IMR-90 (cell line): Measurements from ENCODE around the gene EXOC6B. TPM values are rescaled to one million over a fixed set of nuclear protein-coding genes. Genes with fewer than 3 reads are reported as not detected.

Source experiments
- ATAC-seq: fragments of 200-7000 bp; cut with Tn5 transposase; 2 replicates; pipeline ENCODE4 v1.9.1; 2020; ENCODE audit warnings: low read depth, mild to moderate bottlenecking, moderate library complexity
- BruUV-seq: library from RNA; stranded (reverse); fragments of 400-500 nt; replicated peaks from 2 replicates; lab custom pipeline; 2021; lab: Mats Ljungman, UMichigan
- CTCF ChIA-PET: fragments of 300-600 bp; formaldehyde crosslinking; extraction: SDS; loops from one replicate; lab custom pipeline; 2021; ENCODE audit warnings: antibody characterized with exemption; lab: Yijun Ruan, JAX
- POLR2A ChIA-PET: fragments of 300-600 bp; sonication (Branson Sonifier 250); formaldehyde crosslinking; loops from one replicate; lab custom pipeline; 2022; ENCODE audit warnings: antibody characterized with exemption; ENCODE audit not compliant: unreplicated experiment; lab: Charles Lee
- DNase-seq: peaks from one replicate; pipeline ENCODE4 v3.0.0; 2013
- H2AFZ ChIP-seq: replicated peaks from 2 replicates; pipeline ENCODE3; 2013; ENCODE audit warnings: low read length, mild to moderate bottlenecking; ENCODE audit not compliant: poor library complexity
- H2AK5ac ChIP-seq: 2 replicates; pipeline ENCODE4 v1.6.1; 2013; ENCODE audit warnings: low read depth, low read length, inconsistent platforms
- H2AK9ac ChIP-seq: replicated peaks from 2 replicates; pipeline ENCODE3; 2013; ENCODE audit warnings: mild to moderate bottlenecking, low read depth, low read length, moderate library complexity; ENCODE audit not compliant: poor library complexity
- H2BK120ac ChIP-seq: 2 replicates; pipeline ENCODE4 v1.6.1; 2013; ENCODE audit warnings: low read depth, low read length, inconsistent platforms
- H2BK15ac ChIP-seq: 3 replicates; pipeline ENCODE4 v1.6.1; 2013; ENCODE audit warnings: low read depth, low read length, inconsistent platforms
- H2BK20ac ChIP-seq: 2 replicates; pipeline ENCODE4 v1.6.1; 2013; ENCODE audit warnings: low read depth, mild to moderate bottlenecking, inconsistent platforms, low read length, moderate library complexity
- H2BK5ac ChIP-seq: 2 replicates; pipeline ENCODE4 v1.6.1; 2013; ENCODE audit warnings: mild to moderate bottlenecking, low read depth, low read length, inconsistent platforms; ENCODE audit not compliant: poor library complexity, severe bottlenecking
- H3K14ac ChIP-seq: replicated peaks from 2 replicates; pipeline ENCODE4 v1.6.1; 2013; ENCODE audit warnings: low read depth, low read length, inconsistent platforms
- H3K18ac ChIP-seq: 2 replicates; pipeline ENCODE4 v1.6.1; 2013; ENCODE audit warnings: low read depth, low read length, control low read depth
- H3K23ac ChIP-seq: 2 replicates; pipeline ENCODE4 v1.6.1; 2013; ENCODE audit warnings: low read depth, low read length, inconsistent platforms
- H3K27ac ChIP-seq: 2 replicates; pipeline ENCODE4 v1.5.1; 2013; ENCODE audit warnings: mild to moderate bottlenecking, control low read depth, low read length; ENCODE audit not compliant: insufficient read depth
- H3K27me3 ChIP-seq: 2 replicates; pipeline ENCODE4 v1.6.1; 2013; ENCODE audit warnings: low read length; ENCODE audit not compliant: control insufficient read depth, insufficient read depth
- H3K36me3 ChIP-seq: 2 replicates; pipeline ENCODE4 v1.6.1; 2013; ENCODE audit warnings: low read length, mixed read lengths; ENCODE audit not compliant: control insufficient read depth, insufficient read depth
- H3K4ac ChIP-seq: 2 replicates; pipeline ENCODE4 v1.6.1; 2013; ENCODE audit warnings: low read depth, low read length, inconsistent platforms
- H3K4me1 ChIP-seq: 2 replicates; pipeline ENCODE4 v1.6.1; 2013; ENCODE audit warnings: low read length, mixed read lengths; ENCODE audit not compliant: control insufficient read depth, insufficient read depth
- H3K4me2 ChIP-seq: 2 replicates; pipeline ENCODE4 v1.6.1; 2013; ENCODE audit warnings: low read depth, mild to moderate bottlenecking, control low read depth, low read length, moderate library complexity
- H3K4me3 ChIP-seq: 2 replicates; pipeline ENCODE4 v1.5.1; 2013; ENCODE audit warnings: low read depth, mild to moderate bottlenecking, control low read depth, low read length, moderate library complexity; ENCODE audit not compliant: insufficient read depth
- H3K56ac ChIP-seq: 2 replicates; pipeline ENCODE4 v1.6.1; 2013; ENCODE audit warnings: low read length, inconsistent platforms; ENCODE audit not compliant: insufficient read depth; ENCODE audit errors: extremely low read depth
- H3K79me1 ChIP-seq, 2 experiments: 2 replicates each; pipeline ENCODE4 v1.6.1; 2013; ENCODE audit warnings: low read length in 2 of 2, inconsistent platforms in 1 of 2, low read depth in 1 of 2
- H3K9ac ChIP-seq: 2 replicates; pipeline ENCODE4 v1.6.1; 2013; ENCODE audit warnings: low read depth, low read length, control low read depth
- H3K9me1 ChIP-seq: 2 replicates; pipeline ENCODE4 v1.6.1; 2013; ENCODE audit warnings: low read length, inconsistent platforms; ENCODE audit not compliant: insufficient read depth
- H3K9me3 ChIP-seq: 2 replicates; pipeline ENCODE4 v1.6.1; 2013; ENCODE audit warnings: low read length; ENCODE audit not compliant: control insufficient read depth, insufficient read depth
- H4K20me1 ChIP-seq: 2 replicates; pipeline ENCODE4 v1.6.1; 2013; ENCODE audit warnings: low read length, inconsistent platforms; ENCODE audit not compliant: insufficient read depth
- H4K5ac ChIP-seq: 2 replicates; pipeline ENCODE4 v1.6.1; 2013; ENCODE audit warnings: mild to moderate bottlenecking, low read depth, low read length, control low read depth
- H4K8ac ChIP-seq, 2 experiments: 2 replicates each; pipeline ENCODE4 v1.6.1; 2013; ENCODE audit warnings: low read depth in 2 of 2, low read length in 2 of 2, control low read depth in 1 of 2, inconsistent platforms in 1 of 2
- H4K91ac ChIP-seq: 2 replicates; pipeline ENCODE4 v1.6.1; 2013; ENCODE audit warnings: low read depth, low read length, inconsistent platforms; ENCODE audit not compliant: insufficient read depth
- MAFK ChIP-seq: IDR thresholded peaks from 2 replicates; pipeline ENCODE4 v1.6.1; 2012; ENCODE audit warnings: low read depth, low read length, improper control_type of control experiment
- POLR2A ChIP-seq: IDR thresholded peaks from 2 replicates; pipeline ENCODE4 v1.6.1; 2012; ENCODE audit warnings: mild to moderate bottlenecking, low read depth, low read length
- RAD21 ChIP-seq: IDR thresholded peaks from 2 replicates; pipeline ENCODE4 v1.6.1; 2012; ENCODE audit warnings: low read length, improper control_type of control experiment
- USF2 ChIP-seq: fragments of 150-350 bp; IDR thresholded peaks from 2 replicates; pipeline ENCODE4 v1.6.1; 2017; ENCODE audit warnings: mild to moderate bottlenecking, antibody characterized with exemption, low read length, low read depth
- WGBS, 2 experiments: methylation state at CpG; one replicate each; pipeline versions ENCODE4 v1.1.5 to v1.1.7; 2013; ENCODE audit warnings: missing lambda C conversion rate in 2 of 2; ENCODE audit not compliant: insufficient read length in 1 of 2; ENCODE audit errors: extremely low coverage in 2 of 2; 5-methylcytosine and 5-hydroxymethylcytosine counted together
- dilution Hi-C: fragments of 300-500 bp; cut with HindIII; formaldehyde crosslinking; loops from one replicate; pipeline ENCODE4 v1.14.3; 2018; ENCODE audit warnings: low sequenced_read_pairs; ENCODE audit not compliant: unreplicated experiment
- in situ Hi-C: fragments of 300-500 bp; cut with MboI; formaldehyde crosslinking; loops from 3 replicates; pipeline ENCODE4 v1.14.3; 2019; ENCODE audit warnings: low sequenced_read_pairs, inconsistent platforms, mixed read lengths
- intact Hi-C: fragments of 100-400 bp; cut with micrococcal nuclease; formaldehyde crosslinking; loops from 2 replicates; pipeline ENCODE4 v1.10.0; 2022
- polyA plus RNA-seq, 3 experiments: library from polyadenylated mRNA; depleted of rRNA; stranded (reverse); fragments of >200 nt; gene quantifications; 2 replicates each; pipeline ENCODE4 v1.2.3, GENCODE V29; 2012; ENCODE audit warnings: low replicate concordance in 1 of 3
- total RNA-seq: library from RNA; depleted of rRNA; stranded (reverse); fragments of >200 nt; gene quantifications from 2 replicates; pipeline ENCODE4 v1.2.3, GENCODE V29; 2012

EXOC6B gene
- total and polyA plus RNA-seq, 2 of the 4 experiments (the other 2 are of a cell fraction) = 10.2 to 29.4 TPM

GRCh38 chr2:72338076-72338475 is 487.8 kb downstream of the EXOC6B start:
- H2BK20ac ChIP-seq = no peak overlapping the region
- H3K4me2 ChIP-seq = no peak overlapping the region
- no peak overlapping the region for H3K23ac ChIP-seq
- no peak overlapping the region for H3K4ac ChIP-seq
- no peaks in the 10 kb centered on the region for H3K79me1 ChIP-seq
- no peak overlapping the region for H4K8ac ChIP-seq
- no peak overlapping the region for H2BK120ac ChIP-seq
- intact Hi-C loops = no loop called here
- no TSS peak for BruUV-seq
- no peak for ATAC-seq
- no peaks in the 10 kb centered on the region for H3K9me3 ChIP-seq
- H3K9ac ChIP-seq = no peak overlapping the region
- dilution Hi-C loops = no loop called here
- no peak overlapping the region for H2AK5ac ChIP-seq
- DNase-seq = no peak
- in situ Hi-C loops = no loop called here
- H2AFZ ChIP-seq = no peak overlapping the region
- no peaks in the 10 kb centered on the region for H4K20me1 ChIP-seq
- H4K5ac ChIP-seq = no peak overlapping the region
- ChIA-PET POLR2A (no interaction called here), CTCF (interaction anchor here (0.6 kb wide), 1 partner anchor 47 kb away, joined by 3 read pairs; no protein-coding TSS in a partner anchor)
- no peak overlapping the region for H3K18ac ChIP-seq
- no peak overlapping the region for H2BK15ac ChIP-seq
- H3K9me1 ChIP-seq = no peaks in the 10 kb centered on the region; the same call in 1 of the 2 replicates
- H3K27ac ChIP-seq = no peak overlapping the region
- H3K36me3 ChIP-seq = no peaks in the 10 kb centered on the region
- H3K56ac ChIP-seq = no peak overlapping the region
- H3K4me3 ChIP-seq = no peak overlapping the region
- no peaks in the 10 kb centered on the region for H3K4me1 ChIP-seq
- WGBS, 2 experiments = no CpG with 5 or more reads among the region's 1 CpG
- H3K14ac ChIP-seq = no peak overlapping the region
- H2BK5ac ChIP-seq = no peak overlapping the region
- TF ChIP-seq POLR2A (no peak), RAD21 (no peak), USF2 (no peak), MAFK (no peak)
- H4K91ac ChIP-seq = no peak overlapping the region
- H3K27me3 ChIP-seq = no peaks in the 10 kb centered on the region
- H2AK9ac ChIP-seq = no peak overlapping the region
